Pulmonary artery endothelial cell (primary cell): ENCODE data around the gene ITGA1. TPM values are rescaled to one million over a fixed set of nuclear protein-coding genes. Genes with fewer than 3 reads are reported as not detected.
A peak's percentile ranks its signal among the peaks of the same experiment; 100 is the strongest.
"Not testable (repeated sequence)": the region's sequence is repeated elsewhere in the genome, so short reads cannot be mapped to it uniquely, and the experiment has no call there.

ENCODE experiments used
- DNase-seq: peaks from one replicate; pipeline ENCODE4 v3.0.0-alpha.2; 2011; ENCODE audit warnings: low read depth, low spot score
- total RNA-seq: library from RNA; depleted of rRNA; stranded (reverse); fragments of >200 nt; gene quantifications from 2 replicates; pipeline ENCODE4 v1.2.3, GENCODE V29; 2014

ITGA1 gene
- total RNA-seq, result 2.2 and 5.2 TPM in 2 replicates

DNA sequence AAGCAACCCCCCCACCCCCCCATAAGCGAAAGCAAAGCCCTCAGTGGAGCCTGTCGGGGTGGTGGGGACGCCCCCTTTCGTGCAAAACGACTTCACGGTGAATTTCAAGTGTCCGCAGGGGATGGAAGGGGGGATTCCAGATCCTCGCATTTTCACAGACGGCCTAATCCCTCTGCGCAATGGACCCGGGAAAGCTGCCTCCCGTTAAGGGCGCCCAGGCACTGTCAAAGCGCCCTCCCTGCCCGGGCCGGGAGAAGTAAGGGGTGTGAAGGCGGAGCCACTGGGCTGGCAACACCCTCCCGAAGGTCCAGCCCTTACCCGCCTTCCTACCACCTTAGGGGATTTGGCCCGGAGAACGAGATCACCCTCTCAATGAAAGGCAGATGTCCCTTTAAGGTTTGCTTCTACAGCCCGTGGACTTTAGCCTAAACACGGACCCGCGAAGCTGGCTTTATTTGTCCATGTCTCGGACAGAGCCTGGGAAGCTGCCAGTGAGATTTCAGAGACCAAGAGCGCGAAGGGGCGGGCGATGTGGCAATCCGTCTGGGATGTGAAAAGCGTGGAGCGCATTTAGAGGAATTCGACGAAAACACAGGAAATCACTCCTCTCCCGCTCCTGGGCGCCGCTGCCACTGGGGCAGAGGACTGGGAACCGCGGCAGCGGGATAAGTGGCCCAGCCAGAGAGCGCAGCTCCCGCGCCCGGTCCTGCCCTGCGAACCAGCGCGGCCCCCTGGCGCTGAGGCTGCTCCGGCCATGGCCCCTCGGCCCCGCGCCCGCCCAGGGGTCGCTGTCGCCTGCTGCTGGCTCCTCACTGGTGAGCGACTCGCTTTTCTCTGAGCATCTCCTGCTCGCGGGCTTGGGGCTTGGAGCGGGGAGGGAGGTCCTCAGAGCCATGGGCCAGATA lies at the start of gene ITGA1, which contains the start of gene PELO:
Gene ITGA1 (plus strand): TSS at position 317 of the 905 bp plus-strand sequence. CDS start 438 bp downstream, at position 755.
Gene PELO (plus strand): TSS at position 317 of the 905 bp plus-strand sequence. CDS start 12,479 bp downstream, outside the sequence.
- no peak for DNase-seq

- no peak for DNase-seq
Observed at GRCh38 chr5:52738095-52738506, 49.6 kb upstream of the ITGA1 start.

- no peak for DNase-seq
Observed at GRCh38 chr5:52740007-52740406, 47.7 kb upstream of the ITGA1 start.

GRCh38 chr5:52743012-52743411 lies 44.7 kb upstream of the ITGA1 start:
- no peak for DNase-seq

GRCh38 chr5:52743529-52743928 lies 44.2 kb upstream of the ITGA1 start:
- no peak for DNase-seq

- DNase-seq, result peak; percentile 53
Observed at GRCh38 chr5:52743970-52744369, 43.7 kb upstream of the ITGA1 start.

DNA sequence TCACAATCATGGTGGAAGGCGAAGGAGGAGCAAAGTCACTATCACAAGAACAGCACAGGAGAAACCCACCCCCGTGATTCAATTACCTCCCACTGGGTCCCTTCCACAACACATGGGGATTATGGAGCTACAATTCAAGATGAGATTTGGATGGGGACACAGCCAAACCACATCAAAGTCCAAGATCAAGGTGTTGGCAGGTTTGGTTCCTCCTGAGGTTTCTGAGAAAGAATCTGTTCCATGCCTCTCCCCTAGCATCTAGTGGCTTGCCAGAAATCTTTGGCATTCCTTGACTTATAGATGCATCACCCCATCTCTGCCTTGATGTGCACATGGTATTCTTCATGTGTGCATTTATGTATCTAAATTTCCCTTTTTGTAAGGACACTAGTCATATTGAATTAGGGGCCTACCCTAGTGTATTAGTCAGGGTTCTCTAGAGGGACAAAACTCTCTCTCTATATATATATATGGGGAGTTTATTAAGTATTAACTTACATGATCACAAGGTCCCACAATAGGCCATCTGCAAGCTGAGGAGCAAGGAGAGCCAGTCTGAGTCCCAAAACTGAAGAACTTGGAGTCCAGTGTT lies 42.8 kb upstream of the ITGA1 start:
- not testable (repeated sequence) for DNase-seq

- no peak for DNase-seq
Observed at GRCh38 chr5:52746539-52746938, 41.2 kb upstream of the ITGA1 start.

DNA sequence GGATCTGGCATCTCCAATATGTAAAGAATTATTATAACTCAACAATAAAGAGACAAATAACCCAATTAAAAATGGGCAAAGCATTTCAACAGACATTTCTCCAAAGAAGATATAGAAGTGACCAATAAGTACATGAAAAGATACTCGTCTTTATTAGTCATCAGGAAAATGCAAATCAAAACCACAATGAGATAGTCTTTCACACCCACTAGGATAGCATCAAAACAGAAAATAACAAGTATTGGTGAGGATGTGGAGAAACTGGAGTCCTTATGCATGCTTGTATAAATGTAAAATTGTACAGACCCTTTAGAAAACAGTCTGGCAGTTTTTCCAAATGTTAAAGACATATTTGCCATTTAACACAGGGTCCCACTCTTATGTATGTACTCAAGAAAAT lies 39.1 kb upstream of the ITGA1 start:
- DNase-seq, result no peak

DNA sequence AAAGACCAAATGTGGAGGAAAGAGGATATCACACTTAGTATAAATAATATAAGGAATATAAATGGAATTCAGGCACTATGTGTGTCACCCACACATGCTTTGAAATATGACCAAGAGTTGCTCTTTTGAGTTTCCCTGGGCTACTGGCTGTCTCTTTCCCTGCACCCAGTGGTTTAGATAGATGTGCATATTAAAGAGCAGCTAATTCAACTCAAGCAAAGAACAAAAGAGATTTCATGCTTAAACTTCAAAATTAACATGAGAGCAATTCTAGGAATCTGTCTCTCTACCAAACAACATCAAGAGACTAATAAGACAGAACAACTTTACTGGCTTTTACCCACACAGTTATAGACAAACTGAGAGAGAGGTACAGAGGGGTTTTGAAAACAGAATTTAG lies 38.0 kb upstream of the ITGA1 start:
- DNase-seq, result no peak

DNA sequence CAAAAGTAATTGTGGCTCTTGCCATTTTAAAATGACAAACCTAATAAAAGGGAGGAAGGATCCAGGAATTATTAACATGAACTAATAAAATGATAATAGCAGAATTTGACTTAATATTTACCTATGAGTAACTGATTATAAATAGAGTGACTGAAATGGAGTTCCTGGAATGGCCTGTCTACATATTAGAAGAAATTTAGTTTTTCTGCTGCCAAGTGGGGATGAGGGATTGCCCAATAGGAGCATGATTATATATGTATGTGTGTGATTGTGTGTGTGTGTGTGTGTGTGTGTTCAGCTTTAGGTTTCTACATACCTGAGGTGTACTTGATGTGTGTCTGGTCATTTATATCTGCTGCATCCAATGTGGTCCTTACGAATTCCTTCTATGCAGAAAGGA lies 36.6 kb upstream of the ITGA1 start:
- DNase-seq, result no peak

DNA sequence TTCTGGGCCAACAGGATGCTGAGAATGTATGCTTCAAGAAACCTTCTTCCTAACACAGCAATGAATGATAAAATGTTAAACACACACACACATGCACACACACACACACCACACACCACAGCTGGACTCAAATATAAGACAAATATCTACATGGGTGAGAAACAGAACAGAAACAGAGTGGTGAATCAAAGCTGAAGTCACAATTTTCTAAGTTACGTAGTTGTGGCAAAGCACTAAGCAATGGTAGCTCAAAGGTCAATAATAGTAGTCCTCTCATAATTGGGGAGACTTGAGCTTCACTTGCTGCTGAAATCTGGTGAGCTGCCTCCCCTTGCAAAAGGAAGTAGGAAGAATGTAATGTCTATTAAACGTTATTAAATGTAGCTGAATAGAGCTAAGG lies 33.7 kb upstream of the ITGA1 start:
- no peak for DNase-seq

DNA sequence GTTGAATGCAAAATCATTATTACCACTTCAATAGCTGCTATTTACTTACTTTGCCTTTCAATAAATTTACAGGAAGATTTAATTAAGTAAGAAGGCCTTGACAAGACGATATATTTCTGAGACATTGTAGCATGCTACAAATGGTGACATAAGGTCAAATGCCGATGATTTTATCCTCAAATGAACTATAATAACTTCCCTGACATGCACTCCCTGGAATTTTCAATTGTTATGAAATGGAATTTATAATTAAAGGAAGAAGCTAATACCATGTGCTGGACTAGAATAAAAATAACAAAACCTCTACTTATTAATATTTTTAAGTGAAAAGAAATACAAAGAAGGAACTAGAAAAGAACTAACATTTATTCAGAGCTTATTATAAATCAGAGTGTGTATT lies 30.2 kb upstream of the ITGA1 start:
- no peak for DNase-seq

DNA sequence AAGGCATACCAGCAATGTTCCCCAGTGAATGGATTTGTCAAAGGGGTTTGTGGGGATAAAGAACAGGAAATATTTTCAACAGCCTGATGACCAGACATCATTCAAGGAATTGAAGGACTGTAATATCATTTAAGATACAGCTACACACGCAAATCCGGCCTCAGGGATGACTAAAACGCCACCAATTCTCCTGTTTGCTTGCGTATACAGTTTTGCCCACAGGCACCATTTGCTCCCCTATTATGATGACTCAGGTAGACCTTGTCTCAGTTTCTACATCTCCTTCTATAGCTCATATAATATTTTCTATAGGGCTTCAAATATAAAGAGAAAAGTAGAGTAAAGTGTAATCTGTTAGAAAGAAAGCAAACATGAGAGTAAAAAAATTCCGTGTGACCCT lies 29.7 kb upstream of the ITGA1 start:
- no peak for DNase-seq

DNA sequence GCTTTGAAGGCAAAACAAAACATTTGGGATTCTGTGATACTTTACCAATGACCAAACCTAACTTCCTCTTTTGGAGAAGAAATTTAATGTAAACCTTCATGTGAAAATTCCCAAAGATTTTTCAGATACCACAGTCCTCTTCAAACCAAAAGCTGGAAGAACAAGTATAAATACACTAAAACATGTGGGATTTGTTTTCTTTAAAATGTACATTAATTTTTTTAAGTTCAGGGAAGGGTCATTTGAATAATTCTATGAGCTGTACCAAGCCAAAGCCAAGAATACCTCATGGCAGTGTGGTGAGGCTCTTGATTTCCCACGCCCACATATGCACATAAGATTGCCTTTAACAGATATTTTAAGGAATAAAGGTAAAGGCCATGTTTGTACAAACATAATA lies 28.4 kb upstream of the ITGA1 start:
- DNase-seq, result no peak

- DNase-seq, result no peak
Observed at GRCh38 chr5:52760695-52761366, 26.9 kb upstream of the ITGA1 start.

DNA sequence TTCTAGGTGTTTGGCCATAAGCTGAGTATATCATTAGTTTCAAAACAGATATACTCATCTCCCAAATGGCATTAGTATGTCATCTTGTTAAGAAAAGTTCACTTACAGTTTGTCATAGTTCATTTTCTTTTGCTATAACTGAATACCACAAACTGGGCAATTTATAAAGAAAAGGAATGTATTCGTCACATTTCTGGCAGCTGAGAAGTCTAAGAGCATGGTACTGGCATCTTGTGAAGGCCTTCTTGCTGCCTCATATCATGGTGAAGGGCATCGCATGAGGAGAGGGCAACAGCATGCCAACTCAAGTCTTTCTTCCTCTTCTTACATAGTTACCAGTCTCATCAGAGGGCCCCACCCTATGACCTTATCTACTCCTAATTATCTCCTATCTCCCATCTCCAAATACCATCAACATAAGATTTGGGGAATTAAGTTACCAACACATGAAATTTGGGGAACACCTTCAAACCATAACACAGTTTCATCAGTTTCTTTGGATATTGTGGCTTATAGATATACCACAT lies 20.4 kb upstream of the ITGA1 start:
- no peak for DNase-seq

DNA sequence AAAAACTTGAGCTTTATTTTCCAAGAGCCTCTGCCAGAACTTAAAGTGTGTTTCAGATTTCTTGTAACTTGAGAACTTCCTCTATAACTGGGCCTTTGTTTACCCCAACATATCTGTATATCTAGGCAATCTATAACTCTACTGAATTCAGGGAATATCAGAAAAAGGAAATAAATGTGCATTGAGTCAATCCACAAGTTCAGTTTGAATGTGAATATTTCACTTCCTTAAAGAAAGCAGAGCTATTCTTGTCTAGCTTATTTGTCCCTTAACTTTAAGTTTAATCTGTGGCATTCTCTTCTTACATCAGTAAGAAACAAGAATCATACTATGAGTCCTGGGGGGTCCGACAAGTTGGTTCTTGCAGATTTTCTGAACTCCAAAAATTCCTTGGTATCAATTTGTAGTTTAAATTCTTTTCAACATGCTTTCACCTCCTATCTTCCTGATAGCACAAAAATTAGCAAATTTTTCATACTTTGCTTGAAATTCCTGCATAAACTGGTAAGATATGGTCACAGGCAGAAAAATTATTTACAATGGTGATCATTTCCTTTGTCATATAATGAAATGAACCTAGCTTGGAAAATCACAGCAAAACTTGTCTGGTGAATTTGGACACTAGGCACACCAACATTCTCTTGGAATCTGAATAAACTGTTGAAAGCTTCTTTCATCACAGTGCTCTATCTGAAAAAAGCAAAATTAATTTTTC lies 19.8 kb upstream of the ITGA1 start:
- DNase-seq, result no peak

- no peak for DNase-seq
Observed at GRCh38 chr5:52769061-52769460, 18.7 kb upstream of the ITGA1 start.

GRCh38 chr5:52770287-52770939 lies 17.3 kb upstream of the ITGA1 start:
- no peak for DNase-seq
